NCI-H1694 treated with DMSO at 0.1 percent for 48 hours (cell line): ENCODE data around the gene RBBP4.
"Not testable (repeated sequence)": the region's sequence is repeated elsewhere in the genome, so short reads cannot be mapped to it uniquely, and the experiment has no call there.

Source experiments
- DNase-seq: peaks from one replicate; lab custom pipeline; 2025; lab: John Stamatoyannopoulos, UW

The RBBP4 gene

GRCh38 chr1:32639489-32640075, 11.4 kb upstream of the RBBP4 start:
- DNase-seq, result no peak

GRCh38 chr1:32642292-32642827, 8.6 kb upstream of the RBBP4 start:
- DNase-seq, result not testable (repeated sequence)

GRCh38 chr1:32644426-32644825, 6.6 kb upstream of the RBBP4 start:
- no peak for DNase-seq

- no peak for DNase-seq
Observed at GRCh38 chr1:32647308-32648134, 3.5 kb upstream of the RBBP4 start.

- DNase-seq, result peak; percentile 88
Observed at GRCh38 chr1:32650248-32650751, 708 bp upstream of the RBBP4 start, which contains the start of gene ZBTB8OS. TSS of gene ZBTB8OS (minus strand) at chr1:32650550. CDS start at chr1:32650529, 21 bp downstream.

GRCh38 chr1:32651461-32652073, 559 bp downstream of the RBBP4 start:
- no peak for DNase-seq

- DNase-seq, result no peak
Observed at GRCh38 chr1:32652244-32652962, 1.4 kb downstream of the RBBP4 start.

GRCh38 chr1:32659581-32659980, 8.6 kb downstream of the RBBP4 start:
- DNase-seq, result no peak

GRCh38 chr1:32665915-32666314, 14.9 kb downstream of the RBBP4 start:
- no peak for DNase-seq

- no peak for DNase-seq
Observed at GRCh38 chr1:32666901-32667566, 16.0 kb downstream of the RBBP4 start.

GRCh38 chr1:32668716-32669115, 17.7 kb downstream of the RBBP4 start:
- not testable (repeated sequence) for DNase-seq

- DNase-seq, result no peak
Observed at GRCh38 chr1:32676945-32677344, 25.9 kb downstream of the RBBP4 start.

GRCh38 chr1:32679993-32680392, 29.0 kb downstream of the RBBP4 start:
- DNase-seq, result not testable (repeated sequence)

GRCh38 chr1:32680642-32681041, 29.6 kb downstream of the RBBP4 start:
- DNase-seq, result no peak

- DNase-seq, result no peak
Observed at GRCh38 chr1:32681509-32681908, 30.5 kb downstream of the RBBP4 start.

GRCh38 chr1:32681999-32682398, 31.0 kb downstream of the RBBP4 start:
- DNase-seq, result no peak

GRCh38 chr1:32683397-32683796, 32.4 kb downstream of the RBBP4 start:
- no peak for DNase-seq

- no peak for DNase-seq
Observed at GRCh38 chr1:32684167-32684811, 33.3 kb downstream of the RBBP4 start.

- DNase-seq, result no peak
Observed at GRCh38 chr1:32685498-32685897, 34.5 kb downstream of the RBBP4 start.

- DNase-seq, result no peak
Observed at GRCh38 chr1:32686387-32686786, 35.4 kb downstream of the RBBP4 start.
